MM.1S (cell line): ENCODE results near the gene HIBCH.

Experiments
- EZH2 ChIP-seq: fragments of 300-600 bp; sonication (generic); optimal IDR thresholded peaks from 2 replicates; pipeline ENCODE3; 2017; ENCODE audit warnings: low read depth, mild to moderate bottlenecking, antibody characterized with exemption, low read length, mixed read lengths
- EZH2phosphoT487 ChIP-seq: fragments of 300-600 bp; sonication (generic); IDR thresholded peaks from 2 replicates; pipeline ENCODE4 v1.6.1; 2018; ENCODE audit warnings: antibody characterized with exemption, low read length
- TF ChIP-seq, protein P1 (sequence below): fragments of 300-600 bp; sonication (generic); IDR thresholded peaks from 2 replicates; pipeline ENCODE4 v1.5.1; 2016; ENCODE audit warnings: antibody characterized with exemption, low read length, mixed read lengths

GRCh38 chr2:190235551-190236075 is 84.0 kb downstream of the HIBCH start:
- TF ChIP-seq, protein P1, sequence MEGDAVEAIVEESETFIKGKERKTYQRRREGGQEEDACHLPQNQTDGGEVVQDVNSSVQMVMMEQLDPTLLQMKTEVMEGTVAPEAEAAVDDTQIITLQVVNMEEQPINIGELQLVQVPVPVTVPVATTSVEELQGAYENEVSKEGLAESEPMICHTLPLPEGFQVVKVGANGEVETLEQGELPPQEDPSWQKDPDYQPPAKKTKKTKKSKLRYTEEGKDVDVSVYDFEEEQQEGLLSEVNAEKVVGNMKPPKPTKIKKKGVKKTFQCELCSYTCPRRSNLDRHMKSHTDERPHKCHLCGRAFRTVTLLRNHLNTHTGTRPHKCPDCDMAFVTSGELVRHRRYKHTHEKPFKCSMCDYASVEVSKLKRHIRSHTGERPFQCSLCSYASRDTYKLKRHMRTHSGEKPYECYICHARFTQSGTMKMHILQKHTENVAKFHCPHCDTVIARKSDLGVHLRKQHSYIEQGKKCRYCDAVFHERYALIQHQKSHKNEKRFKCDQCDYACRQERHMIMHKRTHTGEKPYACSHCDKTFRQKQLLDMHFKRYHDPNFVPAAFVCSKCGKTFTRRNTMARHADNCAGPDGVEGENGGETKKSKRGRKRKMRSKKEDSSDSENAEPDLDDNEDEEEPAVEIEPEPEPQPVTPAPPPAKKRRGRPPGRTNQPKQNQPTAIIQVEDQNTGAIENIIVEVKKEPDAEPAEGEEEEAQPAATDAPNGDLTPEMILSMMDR: no peak
- no peak for TF ChIP-seq EZH2
- no peak for TF ChIP-seq EZH2phosphoT487
